ENCODE measurements around the gene MS4A10.

GRCh38 chr11:60844870-60845221, 59.7 kb downstream of the MS4A10 start:
- TF ChIP-seq CTCF (IDR thresholded peaks at IDR 0.05; ENCODE audit: low read depth, low read length) (no peak), POLR2A (IDR thresholded peaks at IDR 0.05; ENCODE audit: extremely low read depth, insufficient read length) (no peak)
- TF ChIP-seq, protein P1, sequence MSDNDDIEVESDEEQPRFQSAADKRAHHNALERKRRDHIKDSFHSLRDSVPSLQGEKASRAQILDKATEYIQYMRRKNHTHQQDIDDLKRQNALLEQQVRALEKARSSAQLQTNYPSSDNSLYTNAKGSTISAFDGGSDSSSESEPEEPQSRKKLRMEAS (IDR thresholded peaks at IDR 0.05; ENCODE audit: low read depth, low read length) = no peak
